Measurements from ENCODE around the gene NAA15.
A peak's percentile ranks its signal among the peaks of the same experiment; 100 is the strongest.

NAA15 gene

GRCh38 chr4:139275281-139275735, 26.0 kb upstream of the NAA15 start (continued):
- TF ChIP-seq, protein P1, sequence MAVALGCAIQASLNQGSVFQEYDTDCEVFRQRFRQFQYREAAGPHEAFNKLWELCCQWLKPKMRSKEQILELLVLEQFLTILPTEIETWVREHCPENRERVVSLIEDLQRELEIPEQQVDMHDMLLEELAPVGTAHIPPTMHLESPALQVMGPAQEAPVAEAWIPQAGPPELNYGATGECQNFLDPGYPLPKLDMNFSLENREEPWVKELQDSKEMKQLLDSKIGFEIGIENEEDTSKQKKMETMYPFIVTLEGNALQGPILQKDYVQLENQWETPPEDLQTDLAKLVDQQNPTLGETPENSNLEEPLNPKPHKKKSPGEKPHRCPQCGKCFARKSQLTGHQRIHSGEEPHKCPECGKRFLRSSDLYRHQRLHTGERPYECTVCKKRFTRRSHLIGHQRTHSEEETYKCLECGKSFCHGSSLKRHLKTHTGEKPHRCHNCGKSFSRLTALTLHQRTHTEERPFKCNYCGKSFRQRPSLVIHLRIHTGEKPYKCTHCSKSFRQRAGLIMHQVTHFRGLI (tag by site-specific recombination; IDR thresholded peaks at IDR 0.05): no peak
- TF ChIP-seq, protein P2, sequence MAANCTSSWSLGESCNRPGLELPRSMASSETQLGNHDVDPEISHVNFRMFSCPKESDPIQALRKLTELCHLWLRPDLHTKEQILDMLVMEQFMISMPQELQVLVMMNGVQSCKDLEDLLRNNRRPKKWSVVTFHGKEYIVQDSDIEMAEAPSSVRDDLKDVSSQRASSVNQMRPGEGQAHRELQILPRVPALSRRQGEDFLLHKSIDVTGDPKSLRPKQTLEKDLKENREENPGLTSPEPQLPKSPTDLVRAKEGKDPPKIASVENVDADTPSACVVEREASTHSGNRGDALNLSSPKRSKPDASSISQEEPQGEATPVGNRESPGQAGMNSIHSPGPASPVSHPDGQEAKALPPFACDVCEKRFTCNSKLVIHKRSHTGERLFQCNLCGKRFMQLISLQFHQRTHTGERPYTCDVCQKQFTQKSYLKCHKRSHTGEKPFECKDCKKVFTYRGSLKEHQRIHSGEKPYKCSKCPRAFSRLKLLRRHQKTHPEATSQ (tag by site-specific recombination; IDR thresholded peaks at IDR 0.05): no peak
- no peak for TF ChIP-seq ZNF132 (tag by site-specific recombination; IDR thresholded peaks at IDR 0.05; ENCODE audit: borderline replicate concordance)

GRCh38 chr4:139278485-139278884, 22.8 kb upstream of the NAA15 start:
- Histone ChIP-seq H3K9me3 (ENCODE audit: control insufficient read depth, insufficient read depth, low read depth, low read length) (no peaks in the 10 kb centered on the region), H3K36me3 (ENCODE audit: control insufficient read depth in 2 of 2, insufficient read depth in 1 of 2, low read length in 2 of 2) (no peaks in the 10 kb centered on the region), H3K4me1 (ENCODE audit: control insufficient read depth, insufficient read depth, low read length) (no peaks in the 10 kb centered on the region), H3K27ac (ENCODE audit: extremely low read depth, low read depth, low read length) (no peak overlapping the region), H3K4me3 (ENCODE audit: low read depth, low read length) (no peak overlapping the region)
- CTCF ChIA-PET: no interaction called here
- no peak for TF ChIP-seq ZBTB7A (tag by site-specific recombination; IDR thresholded peaks at IDR 0.05; ENCODE audit: low read depth)
- TF ChIP-seq ZNF24 (tag by site-specific recombination; IDR thresholded peaks at IDR 0.05): no peak
- no peak for TF ChIP-seq ZNF654 (tag by site-specific recombination; IDR thresholded peaks at IDR 0.05; ENCODE audit: low read depth)
- no peak for TF ChIP-seq WT1 (tag by site-specific recombination; IDR thresholded peaks at IDR 0.05)
- TF ChIP-seq HOXA7 (CRISPR knock-in tag; IDR thresholded peaks at IDR 0.05; ENCODE audit: borderline replicate concordance): no peak
- TF ChIP-seq BCL11B (tag by site-specific recombination; IDR thresholded peaks at IDR 0.05; ENCODE audit: low read depth): no peak
- POLR2A ChIA-PET: no interaction called here

GRCh38 chr4:139278912-139279759, 22.2 kb upstream of the NAA15 start:
- TF ChIP-seq, protein P3, sequence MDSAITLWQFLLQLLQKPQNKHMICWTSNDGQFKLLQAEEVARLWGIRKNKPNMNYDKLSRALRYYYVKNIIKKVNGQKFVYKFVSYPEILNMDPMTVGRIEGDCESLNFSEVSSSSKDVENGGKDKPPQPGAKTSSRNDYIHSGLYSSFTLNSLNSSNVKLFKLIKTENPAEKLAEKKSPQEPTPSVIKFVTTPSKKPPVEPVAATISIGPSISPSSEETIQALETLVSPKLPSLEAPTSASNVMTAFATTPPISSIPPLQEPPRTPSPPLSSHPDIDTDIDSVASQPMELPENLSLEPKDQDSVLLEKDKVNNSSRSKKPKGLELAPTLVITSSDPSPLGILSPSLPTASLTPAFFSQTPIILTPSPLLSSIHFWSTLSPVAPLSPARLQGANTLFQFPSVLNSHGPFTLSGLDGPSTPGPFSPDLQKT (IDR thresholded peaks at IDR 0.05; ENCODE audit: borderline replicate concordance, low read depth, low read length): no peak
- TF ChIP-seq ZNF121 (tag by site-specific recombination; IDR thresholded peaks at IDR 0.05) (no peak), CTCF (tag by site-specific recombination; IDR thresholded peaks at IDR 0.05) (no peak), ZNF18 (tag by site-specific recombination; IDR thresholded peaks at IDR 0.05) (0 out of 2 replicates have a peak, but pooled peaks have one; percentile 37), ZNF664 (tag by site-specific recombination; IDR thresholded peaks at IDR 0.05) (no peak)
- CTCF ChIA-PET: interaction anchor here (0.8 to 2.2 kb wide), 3 partner anchors 13 to 21 kb away, joined by 3 to 12 read pairs (median 3); no protein-coding TSS in a partner anchor

More at GRCh38 chr4:139278912-139279759, 22.2 kb upstream of the NAA15 start:
- Histone ChIP-seq H3K9me3 (ENCODE audit: control insufficient read depth, insufficient read depth, low read depth, low read length) (no peaks in the 10 kb centered on the region), H3K36me3 (ENCODE audit: control insufficient read depth in 2 of 2, insufficient read depth in 1 of 2, low read length in 2 of 2) (no peaks in the 10 kb centered on the region), H3K27ac (ENCODE audit: extremely low read depth, low read depth, low read length) (no peak overlapping the region; the same call in 1 of the 2 replicates), H3K4me1 (ENCODE audit: control insufficient read depth, insufficient read depth, low read length) (no peaks in the 10 kb centered on the region), H3K4me3 (ENCODE audit: low read depth, low read length) (peak overlapping the region; percentile 59)
- POLR2A ChIA-PET: no interaction called here
